SK-N-SH treated with all-trans-retinoic acid at 6 μM for 48 hours (cell line): ENCODE data around the gene FAM180A.

Experiments used
- POU6F1 ChIP-seq: fragments of 250-450 bp; sonication (Bioruptor Pico); IDR thresholded peaks from 2 replicates; pipeline ENCODE4 v1.8.0; 2021; ENCODE audit warnings: low read depth, mild to moderate bottlenecking, moderate library complexity, borderline replicate concordance
- TCF4 ChIP-seq: fragments of 250-450 bp; sonication (Bioruptor Pico); IDR thresholded peaks from 2 replicates; pipeline ENCODE4 v1.8.0; 2021; ENCODE audit warnings: mild to moderate bottlenecking, moderate library complexity, borderline replicate concordance
- ZNF70 ChIP-seq: fragments of 450-650 bp; formaldehyde crosslinking; IDR thresholded peaks from 2 replicates; pipeline ENCODE4 v1.5.0; 2020; ENCODE audit warnings: mild to moderate bottlenecking, moderate library complexity

- TF ChIP-seq ZNF70 (CRISPR knock-in tag) (no peak), POU6F1 (CRISPR knock-in tag) (no peak), TCF4 (CRISPR knock-in tag) (no peak)
Observed at GRCh38 chr7:135729230-135729629, 19.4 kb downstream of the FAM180A start.
